OCI-LY1 (cell line): ENCODE results near the gene EXOC7.

Experiments
- EZH2 ChIP-seq: fragments of 200-600 bp; sonication (generic), shearing (Covaris generic); IDR thresholded peaks from 2 replicates; pipeline ENCODE4 v1.8.0; 2017; ENCODE audit warnings: borderline replicate concordance, mixed run types, mild to moderate bottlenecking, antibody characterized with exemption, low read length, moderate library complexity, mixed read lengths
- TF ChIP-seq, protein P1 (sequence below): fragments of 200-600 bp; sonication (generic), shearing (Covaris generic); IDR thresholded peaks from 2 replicates; pipeline ENCODE4 v1.5.1; 2017; ENCODE audit warnings: mild to moderate bottlenecking, antibody characterized with exemption, low read length, moderate library complexity, mixed read lengths

DNA sequence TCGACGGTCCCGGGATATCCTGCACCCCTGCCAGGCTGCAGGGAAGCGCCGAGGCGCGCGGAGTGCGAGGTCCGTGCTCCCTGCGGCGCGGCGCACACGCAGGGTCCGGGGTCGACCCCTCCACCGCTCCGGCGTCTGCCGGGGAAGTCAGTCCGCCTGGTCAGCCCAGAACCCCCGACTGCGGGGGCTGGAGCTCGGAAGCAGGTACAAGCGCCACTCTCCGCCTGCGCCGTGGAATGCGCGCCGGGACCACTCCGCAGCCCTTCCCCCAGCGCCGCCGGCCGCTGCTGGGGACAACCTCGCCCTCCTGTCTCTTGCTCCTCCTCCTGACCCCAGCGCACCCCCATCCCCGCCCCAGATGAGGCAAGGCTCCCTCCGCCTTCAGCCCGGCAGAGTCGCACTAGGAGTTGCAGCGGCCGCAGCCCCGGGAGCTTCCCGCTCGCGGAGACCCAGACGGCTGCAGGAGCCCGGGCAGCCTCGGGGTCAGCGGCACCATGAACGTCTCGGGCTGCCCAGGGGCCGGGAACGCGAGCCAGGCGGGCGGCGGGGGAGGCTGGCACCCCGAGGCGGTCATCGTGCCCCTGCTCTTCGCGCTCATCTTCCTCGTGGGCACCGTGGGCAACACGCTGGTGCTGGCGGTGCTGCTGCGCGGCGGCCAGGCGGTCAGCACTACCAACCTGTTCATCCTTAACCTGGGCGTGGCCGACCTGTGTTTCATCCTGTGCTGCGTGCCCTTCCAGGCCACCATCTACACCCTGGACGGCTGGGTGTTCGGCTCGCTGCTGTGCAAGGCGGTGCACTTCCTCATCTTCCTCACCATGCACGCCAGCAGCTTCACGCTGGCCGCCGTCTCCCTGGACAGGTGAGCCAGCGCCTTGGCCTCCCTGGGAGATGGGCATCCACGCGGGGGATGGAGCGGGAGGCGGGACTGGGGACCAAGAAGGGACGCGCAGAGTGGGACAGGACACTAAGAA is 28.9 kb downstream of the EXOC7 start, which contains the start of gene GALR2:
- TF ChIP-seq, protein P1, sequence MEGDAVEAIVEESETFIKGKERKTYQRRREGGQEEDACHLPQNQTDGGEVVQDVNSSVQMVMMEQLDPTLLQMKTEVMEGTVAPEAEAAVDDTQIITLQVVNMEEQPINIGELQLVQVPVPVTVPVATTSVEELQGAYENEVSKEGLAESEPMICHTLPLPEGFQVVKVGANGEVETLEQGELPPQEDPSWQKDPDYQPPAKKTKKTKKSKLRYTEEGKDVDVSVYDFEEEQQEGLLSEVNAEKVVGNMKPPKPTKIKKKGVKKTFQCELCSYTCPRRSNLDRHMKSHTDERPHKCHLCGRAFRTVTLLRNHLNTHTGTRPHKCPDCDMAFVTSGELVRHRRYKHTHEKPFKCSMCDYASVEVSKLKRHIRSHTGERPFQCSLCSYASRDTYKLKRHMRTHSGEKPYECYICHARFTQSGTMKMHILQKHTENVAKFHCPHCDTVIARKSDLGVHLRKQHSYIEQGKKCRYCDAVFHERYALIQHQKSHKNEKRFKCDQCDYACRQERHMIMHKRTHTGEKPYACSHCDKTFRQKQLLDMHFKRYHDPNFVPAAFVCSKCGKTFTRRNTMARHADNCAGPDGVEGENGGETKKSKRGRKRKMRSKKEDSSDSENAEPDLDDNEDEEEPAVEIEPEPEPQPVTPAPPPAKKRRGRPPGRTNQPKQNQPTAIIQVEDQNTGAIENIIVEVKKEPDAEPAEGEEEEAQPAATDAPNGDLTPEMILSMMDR, result no peak
- TF ChIP-seq EZH2, result no peak
